HG03342 (cell line): ENCODE measurements around the gene SULF2.

Experiments used
- ATAC-seq: cut with Tn5 transposase; IDR thresholded peaks from one replicate; pipeline ENCODE4 v1.9.1; 2021; ENCODE audit warnings: mild to moderate bottlenecking, moderate library complexity; ENCODE audit not compliant: unreplicated experiment

Gene SULF2

GRCh38 chr20:47785854-47786764, 828 bp upstream of the SULF2 start:
- ATAC-seq: no peak

GRCh38 chr20:47784599-47785310, 526 bp downstream of the SULF2 start:
- ATAC-seq: no peak

- ATAC-seq: no peak
These were observed 1.3 kb downstream of the SULF2 start for GRCh38 chr20:47783828-47784598.

DNA sequence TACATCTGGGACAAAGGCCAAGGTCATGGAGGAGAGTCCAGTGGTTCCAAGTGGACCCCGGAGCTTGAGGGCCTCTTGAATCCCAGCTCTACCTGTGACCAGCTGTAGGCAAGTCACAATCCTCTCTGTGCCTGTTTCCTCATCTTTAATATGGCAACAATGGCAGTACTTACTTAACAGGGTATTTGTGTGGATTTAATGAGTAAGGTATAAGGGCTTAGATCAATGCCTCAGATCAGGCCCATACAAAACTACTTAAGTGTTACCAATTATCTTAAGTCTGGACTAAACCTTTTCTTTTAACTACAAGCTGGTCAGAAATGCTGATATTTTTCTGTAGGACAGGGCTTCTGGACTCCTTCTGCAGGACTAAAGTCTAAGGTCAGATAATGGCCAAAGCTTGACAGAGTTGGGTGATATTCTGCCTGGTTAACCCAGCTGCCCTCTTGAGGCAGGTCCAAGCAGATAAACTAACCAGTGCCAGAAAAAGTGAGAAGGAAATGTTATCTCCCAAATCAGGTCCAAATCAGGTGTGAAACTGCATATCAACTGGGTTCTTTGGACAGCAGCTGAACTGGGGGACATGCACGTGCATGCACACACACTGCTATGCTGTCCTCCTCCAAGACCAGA, 2.2 kb downstream of the SULF2 start:
- ATAC-seq: no peak

DNA sequence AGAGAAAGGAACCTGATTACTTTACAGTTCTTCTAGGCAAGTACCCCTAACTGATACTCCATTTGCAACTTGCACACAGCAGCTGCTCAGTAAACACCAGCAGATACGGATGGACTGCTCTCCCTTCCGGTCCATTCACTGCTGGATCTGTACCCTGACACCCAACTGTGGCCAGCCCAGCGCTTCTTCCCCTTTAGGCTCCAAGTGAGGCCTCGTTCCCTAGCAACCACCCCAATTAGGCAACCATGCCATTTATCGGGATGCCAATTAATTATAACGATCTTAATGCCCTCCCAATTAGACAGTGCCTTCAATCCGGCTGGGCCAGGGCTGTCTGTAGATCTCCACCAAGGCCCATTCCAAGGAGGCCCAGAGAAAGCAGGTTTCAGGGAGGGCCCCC, 3.2 kb downstream of the SULF2 start:
- no peak for ATAC-seq

DNA sequence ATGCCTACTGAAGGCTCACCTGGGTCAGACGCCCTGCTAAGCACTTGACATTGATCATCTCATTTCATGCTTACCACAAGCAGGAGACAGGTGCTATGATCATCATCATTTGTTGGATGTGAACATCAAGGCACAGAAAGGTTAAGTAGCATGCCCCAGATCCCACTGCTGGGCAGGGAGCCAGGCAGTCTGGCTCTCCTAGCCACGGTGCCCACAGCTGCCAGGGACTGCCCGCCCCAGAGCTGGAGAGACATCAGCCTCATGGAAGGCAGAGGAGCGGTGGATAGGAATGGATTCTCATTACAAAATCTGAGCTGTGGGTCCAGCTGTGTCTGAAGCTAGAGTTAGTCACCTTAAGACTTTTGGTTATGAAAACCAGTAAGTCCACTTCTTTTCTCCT, 3.6 kb downstream of the SULF2 start:
- ATAC-seq: no peak

DNA sequence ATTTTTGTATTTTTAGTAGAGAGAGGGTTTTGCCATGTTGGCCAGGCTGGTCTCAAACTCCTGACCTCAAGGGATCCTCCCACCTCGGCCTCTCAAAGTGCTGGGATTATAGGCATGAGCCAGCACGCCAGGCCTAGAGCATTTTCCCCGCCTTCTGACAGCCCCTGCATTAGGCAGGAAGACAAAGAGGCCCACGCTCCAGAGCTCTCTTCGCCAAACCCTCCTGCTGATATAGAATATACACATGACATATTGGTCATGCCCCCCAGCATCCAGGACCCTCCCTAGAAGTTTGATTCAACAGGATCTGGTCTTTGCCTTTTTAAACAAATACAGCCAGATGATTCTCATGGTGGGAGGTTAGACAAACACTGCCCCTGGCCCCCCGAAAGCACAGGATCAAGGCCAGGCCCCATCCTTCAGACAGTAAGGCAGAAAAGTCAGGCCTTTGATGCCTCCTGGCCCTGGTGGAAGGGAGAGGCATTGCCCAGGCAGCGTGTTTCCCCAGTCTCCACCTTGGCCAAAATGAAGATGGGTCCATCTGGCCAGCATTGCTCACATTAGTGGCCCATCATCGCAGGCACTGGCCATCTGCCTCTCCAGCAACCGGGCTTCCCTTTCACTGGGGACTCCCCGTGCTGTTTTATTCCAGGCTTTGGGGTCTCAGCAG, 4.4 kb downstream of the SULF2 start:
- ATAC-seq: no peak

DNA sequence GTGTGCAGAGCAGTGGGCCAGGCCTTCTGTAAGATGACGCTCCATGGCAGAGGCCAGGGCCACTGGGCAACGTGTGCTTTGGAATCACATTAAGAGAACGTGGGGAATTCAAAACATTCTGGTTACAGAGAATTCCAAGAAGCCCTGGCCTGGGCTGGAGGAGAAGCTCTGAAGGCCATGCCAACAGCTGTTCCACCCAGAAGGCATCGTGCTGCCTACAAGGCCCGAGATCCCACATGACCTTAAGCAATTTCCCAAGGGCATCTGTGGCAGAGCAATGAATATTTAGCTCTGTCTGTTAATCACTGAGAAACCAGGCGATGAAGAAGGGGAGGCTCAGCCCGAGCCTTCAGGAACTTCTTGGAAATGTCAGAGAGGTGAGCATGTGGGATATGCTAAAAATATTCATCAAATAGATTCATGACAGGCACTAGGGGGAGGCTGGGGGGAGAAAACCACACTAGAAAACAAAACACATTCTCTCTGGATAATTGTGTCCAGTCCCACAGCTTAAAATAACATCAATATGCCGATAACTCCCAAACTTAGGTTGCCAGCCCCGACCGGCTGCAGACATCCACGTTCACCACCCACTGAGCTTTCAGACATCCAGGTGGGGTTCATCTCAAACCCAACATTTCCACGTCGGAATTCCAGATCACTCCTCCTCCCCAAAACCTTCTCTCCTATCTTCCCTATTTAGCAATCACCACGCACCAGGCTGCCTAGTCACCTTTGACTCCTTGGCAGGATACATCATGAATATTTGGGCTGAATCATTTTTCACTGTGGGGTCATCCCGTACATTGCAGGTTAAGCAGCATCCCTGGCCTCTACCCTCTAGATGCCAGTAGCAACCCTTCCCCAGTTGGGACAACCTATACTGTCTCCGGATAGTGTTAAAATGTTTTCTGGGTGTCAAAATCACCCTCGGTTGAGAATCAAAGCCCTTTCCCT, 6.6 kb downstream of the SULF2 start:
- no peak for ATAC-seq

- ATAC-seq: no peak
These were observed 8.1 kb downstream of the SULF2 start for GRCh38 chr20:47777220-47777619.

GRCh38 chr20:47776639-47777038, 8.6 kb downstream of the SULF2 start:
- no peak for ATAC-seq

GRCh38 chr20:47775841-47776240, 9.4 kb downstream of the SULF2 start:
- no peak for ATAC-seq

DNA sequence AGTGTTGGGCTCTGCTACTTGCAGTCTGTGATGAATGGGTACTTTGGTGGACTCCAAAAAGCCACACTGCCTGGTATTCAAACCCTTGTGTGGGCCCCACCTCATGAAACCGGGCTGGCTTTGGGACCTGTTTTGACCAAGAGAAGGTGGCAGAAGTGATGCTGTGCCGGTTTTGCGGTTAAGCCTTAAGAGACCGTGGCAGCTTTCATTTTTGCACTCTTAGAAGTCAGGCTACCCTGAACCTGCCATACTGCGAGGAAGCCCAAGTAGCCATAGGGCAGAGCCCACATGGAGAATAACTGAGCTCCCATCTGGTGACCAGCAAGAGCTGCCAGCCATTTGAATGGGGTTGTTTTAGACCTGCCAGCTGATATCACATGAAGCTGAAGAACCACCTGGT, 10.2 kb downstream of the SULF2 start:
- ATAC-seq: no peak

DNA sequence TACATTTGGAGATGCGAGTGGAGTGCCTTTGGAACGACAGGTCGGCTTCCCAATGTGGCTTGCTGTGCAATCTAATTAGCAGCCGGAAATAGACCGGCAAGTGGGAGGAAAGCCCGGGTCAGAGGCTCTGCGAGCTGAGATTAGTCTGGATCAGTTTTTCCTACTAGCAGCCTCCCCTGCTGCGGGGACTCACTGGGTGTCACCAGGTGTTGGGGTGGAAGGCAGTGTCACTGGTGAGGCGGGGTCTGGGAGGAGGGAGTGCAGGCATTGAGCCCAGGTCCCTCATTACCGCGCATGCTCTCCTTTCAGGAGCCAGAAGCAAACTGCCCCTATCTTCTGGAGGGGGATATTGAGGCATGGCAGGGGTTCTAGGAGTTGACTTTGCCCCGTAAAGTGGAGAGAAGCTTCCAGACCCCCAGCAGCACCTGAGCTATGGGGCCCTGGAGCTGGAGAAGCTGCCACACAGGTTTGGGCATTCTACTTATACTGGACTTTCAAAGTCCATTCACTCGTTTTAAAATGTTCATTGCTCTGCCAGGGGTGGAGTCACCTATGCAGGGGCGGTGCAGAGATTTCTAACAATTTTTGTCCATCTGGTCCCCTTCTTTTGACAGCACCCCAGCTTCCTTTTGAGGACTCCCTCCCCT, 11.0 kb downstream of the SULF2 start:
- no peak for ATAC-seq

DNA sequence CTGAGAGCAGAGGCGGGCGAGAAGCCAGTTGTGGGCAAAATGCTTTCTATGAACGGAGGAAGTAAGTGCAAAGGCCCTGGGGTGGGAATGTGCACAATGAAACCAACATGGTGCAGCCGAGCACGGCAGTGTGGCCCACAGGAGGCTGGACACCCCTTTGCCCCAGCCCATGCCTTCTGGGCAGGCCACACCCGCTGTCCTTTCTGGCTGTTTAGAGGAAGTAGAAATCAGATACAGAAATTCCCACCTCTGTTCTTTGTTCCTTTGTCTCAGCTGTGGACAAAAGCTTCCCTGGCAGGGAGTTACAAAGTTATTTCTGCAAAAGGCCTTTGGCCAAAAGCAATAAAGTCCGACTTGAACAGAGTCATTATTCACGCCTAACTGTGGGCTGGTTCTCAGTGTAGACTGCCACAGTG, 11.9 kb downstream of the SULF2 start:
- ATAC-seq: no peak

DNA sequence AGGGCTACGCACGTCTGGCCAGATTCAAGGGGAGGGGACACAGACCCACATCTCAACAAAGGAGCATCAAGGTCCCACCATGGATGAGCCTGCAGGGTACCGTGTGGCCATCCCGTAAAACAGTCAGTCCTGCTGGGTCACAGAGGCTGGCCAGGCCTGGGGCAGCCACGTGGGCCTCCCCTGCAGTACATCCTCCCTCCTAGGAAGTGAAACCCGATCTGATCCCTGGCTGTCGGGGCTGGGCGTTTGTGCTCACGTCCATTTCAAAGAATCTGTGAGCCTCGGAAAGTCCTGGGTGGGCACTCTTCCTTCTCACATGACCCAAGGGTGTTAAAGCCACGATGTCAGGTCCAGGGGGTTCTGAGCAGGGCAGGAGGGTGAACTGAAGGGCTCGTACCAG, 14.3 kb downstream of the SULF2 start:
- ATAC-seq: no peak

DNA sequence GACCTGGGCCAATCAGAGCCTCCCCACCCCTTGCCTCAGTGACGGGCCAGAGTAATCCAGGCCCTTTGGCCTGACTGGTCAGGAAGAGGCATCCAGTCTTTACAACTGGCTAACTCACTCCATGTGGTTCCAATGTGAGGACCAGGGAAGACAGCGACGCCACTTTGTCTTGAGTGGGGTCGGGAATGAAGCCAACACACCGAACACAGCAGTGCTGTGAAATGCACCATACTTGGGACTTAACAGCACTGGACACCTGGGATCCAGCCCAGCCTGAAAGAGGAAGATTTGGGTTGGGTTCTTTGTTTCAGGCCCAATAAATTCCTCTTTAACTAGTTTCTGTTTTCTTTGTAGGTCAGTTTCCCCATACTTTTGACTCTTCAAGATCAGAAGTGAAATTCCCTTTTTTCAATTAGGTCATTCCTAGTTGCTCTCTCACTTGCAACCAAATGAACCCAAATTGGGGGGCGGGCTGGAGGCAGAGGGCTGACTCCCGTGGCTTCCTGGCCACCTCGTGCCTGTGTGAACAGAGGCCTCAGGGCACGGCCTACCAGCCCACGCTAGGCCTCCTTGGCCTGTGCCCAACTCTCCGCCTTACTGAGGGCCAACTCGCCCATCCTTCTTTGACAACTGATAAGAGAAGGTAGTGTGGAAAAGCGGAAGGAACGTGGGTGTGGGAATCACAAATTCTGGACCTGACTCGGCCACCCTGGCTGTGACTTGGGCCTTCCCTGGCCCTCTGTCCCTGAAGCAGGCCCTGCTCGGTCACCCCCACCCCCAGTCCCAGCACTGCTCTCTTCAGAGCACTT, 17.1 kb downstream of the SULF2 start:
- ATAC-seq: no peak

DNA sequence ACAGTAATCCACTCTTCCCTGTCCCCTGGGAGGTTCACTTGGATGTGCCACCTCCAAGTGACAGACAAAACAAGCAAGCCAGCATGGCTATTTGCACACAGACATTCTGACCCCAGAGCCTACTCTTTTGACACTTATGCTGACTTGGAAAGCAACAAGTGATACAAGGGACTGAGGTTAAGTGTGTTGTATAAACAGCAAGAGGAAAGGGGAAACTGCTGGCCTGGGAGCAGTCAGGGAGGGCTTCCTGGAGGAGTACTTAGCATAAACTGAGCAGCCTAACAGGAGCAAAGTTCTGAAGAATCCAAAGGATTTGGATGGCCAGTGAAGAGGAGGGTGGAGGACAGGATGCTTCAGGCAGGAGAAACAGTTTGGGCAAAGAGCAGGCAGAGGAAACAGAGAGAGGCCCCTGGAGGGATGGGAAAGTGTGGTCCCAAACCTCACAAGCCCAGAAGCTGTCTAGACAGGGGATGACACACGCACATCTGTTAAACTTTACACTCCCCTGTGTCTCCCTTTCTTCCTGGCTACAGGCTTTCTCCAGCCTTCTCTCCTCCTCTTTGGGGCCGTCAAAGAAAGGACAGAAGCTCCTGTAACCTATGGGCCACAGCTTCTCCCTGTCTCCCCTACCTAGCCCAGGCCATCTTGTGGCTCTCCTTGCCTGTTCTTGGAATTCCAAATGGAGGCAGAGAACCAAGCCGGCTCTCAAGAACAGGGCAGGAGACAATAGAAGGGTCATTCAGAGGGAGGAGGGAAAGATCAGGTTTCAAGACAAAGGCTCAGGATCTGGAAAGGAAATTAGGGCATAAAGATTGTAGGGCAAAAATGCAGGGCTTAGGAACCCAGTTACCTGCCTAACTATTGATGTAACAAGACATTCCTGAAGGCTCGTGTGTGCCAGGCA, 19.3 kb downstream of the SULF2 start:
- ATAC-seq: no peak
